ENCODE measurements around the gene MYH14.

Gene MYH14

GRCh38 chr19:50167314-50167721 lies 36.1 kb upstream of the MYH14 start:
- no peak for DNase-seq (ENCODE audit: low spot score)
- no peak for TF ChIP-seq CTCF (IDR thresholded peaks at IDR 0.05; ENCODE audit: borderline replicate concordance, control extremely low read depth, extremely low read depth, insufficient read depth, missing control alignments)
- in situ Hi-C loops (cut with MboI; ENCODE audit: low sequenced_read_pairs, unreplicated experiment) = no loop called here

- in situ Hi-C loops (cut with MboI; ENCODE audit: low sequenced_read_pairs, unreplicated experiment) = no loop called here
- no peak for DNase-seq (ENCODE audit: low spot score)
- TF ChIP-seq CTCF (IDR thresholded peaks at IDR 0.05; ENCODE audit: borderline replicate concordance, control extremely low read depth, extremely low read depth, insufficient read depth, missing control alignments) = no peak
These were observed 31.7 kb upstream of the MYH14 start for GRCh38 chr19:50171752-50172151.

- in situ Hi-C loops (cut with MboI; ENCODE audit: low sequenced_read_pairs, unreplicated experiment) = no loop called here
- TF ChIP-seq CTCF (IDR thresholded peaks at IDR 0.05; ENCODE audit: borderline replicate concordance, control extremely low read depth, extremely low read depth, insufficient read depth, missing control alignments) = no peak
- DNase-seq (ENCODE audit: low spot score) = no peak
These were observed 30.7 kb upstream of the MYH14 start for GRCh38 chr19:50172726-50173125.

- TF ChIP-seq CTCF (IDR thresholded peaks at IDR 0.05; ENCODE audit: borderline replicate concordance, control extremely low read depth, extremely low read depth, insufficient read depth, missing control alignments) = no peak
- in situ Hi-C loops (cut with MboI; ENCODE audit: low sequenced_read_pairs, unreplicated experiment) = no loop called here
- no peak for DNase-seq (ENCODE audit: low spot score)
These were observed 30.3 kb upstream of the MYH14 start for GRCh38 chr19:50173127-50173526.

GRCh38 chr19:50174100-50174793 lies 29.2 kb upstream of the MYH14 start:
- no peak for DNase-seq (ENCODE audit: low spot score)
- in situ Hi-C loops (cut with MboI; ENCODE audit: low sequenced_read_pairs, unreplicated experiment) = no loop called here

GRCh38 chr19:50175924-50176323 lies 27.5 kb upstream of the MYH14 start:
- in situ Hi-C loops (cut with MboI; ENCODE audit: low sequenced_read_pairs, unreplicated experiment) = no loop called here
- no peak for DNase-seq (ENCODE audit: low spot score)
- no peak for TF ChIP-seq CTCF (IDR thresholded peaks at IDR 0.05; ENCODE audit: borderline replicate concordance, control extremely low read depth, extremely low read depth, insufficient read depth, missing control alignments)

More at GRCh38 chr19:50174100-50174793, 29.2 kb upstream of the MYH14 start:
- TF ChIP-seq CTCF (IDR thresholded peaks at IDR 0.05; ENCODE audit: borderline replicate concordance, control extremely low read depth, extremely low read depth, insufficient read depth, missing control alignments) = no peak

All from GM13976 (cell line).